ENCODE results near the gene ARPC2. TPM values are rescaled to one million over a fixed set of nuclear protein-coding genes. Genes with fewer than 3 reads are reported as not detected.

ARPC2 gene
- total and polyA plus RNA-seq, 3 experiments from 2014 or later = 575 to 970 (median 600) TPM

DNA sequence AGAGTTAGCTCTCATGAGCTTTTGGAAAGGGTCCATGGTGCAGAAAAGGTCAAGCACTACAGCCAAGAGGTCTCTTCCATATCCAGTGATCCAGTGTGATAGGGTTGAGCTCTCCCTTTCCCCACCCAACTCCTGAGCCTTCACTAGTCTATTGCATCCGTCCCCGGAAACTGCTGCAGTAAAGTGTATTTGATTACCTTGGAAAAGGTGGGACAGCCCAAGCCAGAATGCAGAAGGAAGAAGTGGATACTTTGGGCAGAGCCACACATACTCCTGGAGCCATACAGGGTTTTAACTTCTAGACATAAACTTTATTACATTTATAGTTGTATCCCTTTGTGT lies 56.9 kb downstream of the ARPC2 start:
- H3K27ac Mint-ChIP-seq = peak overlapping the region in 6 of 8 donors; percentile 32 to 88 (median 66)
- H3K9me3 ChIP-seq (ENCODE audit: low read length) = no peaks in the 10 kb centered on the region
- H3K36me3 ChIP-seq (ENCODE audit: insufficient read depth, low read length) = peaks cover 53% of the 10 kb centered on the region
- POLR2A ChIA-PET = interaction anchor here (0.7 to 4.8 kb wide), 4 partner anchors 10 to 82 kb away, joined by 3 to 41 read pairs (median 4); partner anchors contain the start of gene TMBIM1
- peaks cover 3 to 78% (median 18%) of the 10 kb centered on the region in 3 donors for H3K36me3 Mint-ChIP-seq
- no peak overlapping the region for H3K4me3 ChIP-seq (ENCODE audit: low read length)
- no peaks in the 10 kb centered on the region for H3K27me3 Mint-ChIP-seq
- no peak for DNase-seq
- CTCF ChIA-PET = interaction anchor here (0.8 to 8.4 kb wide), 12 partner anchors 10 to 132 kb away, joined by 3 to 144 read pairs (median 6); partner anchors contain the start of genes CATIP and TMBIM1
- no peaks in the 10 kb centered on the region for H3K9me3 Mint-ChIP-seq
- peaks cover 31% of the 10 kb centered on the region for H3K4me1 ChIP-seq (ENCODE audit: insufficient read depth, low read length)
- H3K27me3 ChIP-seq (ENCODE audit: insufficient read depth, low read length, poor library complexity, severe bottlenecking) = no peaks in the 10 kb centered on the region
- peaks cover 33 to 57% (median 34%) of the 10 kb centered on the region in 3 donors for H3K4me1 Mint-ChIP-seq
- H3K27ac ChIP-seq (ENCODE audit: low read depth, low read length) = no peak overlapping the region
- H3K4me3 Mint-ChIP-seq = peak overlapping the region in 1 of 7 donors; percentile 53

DNA sequence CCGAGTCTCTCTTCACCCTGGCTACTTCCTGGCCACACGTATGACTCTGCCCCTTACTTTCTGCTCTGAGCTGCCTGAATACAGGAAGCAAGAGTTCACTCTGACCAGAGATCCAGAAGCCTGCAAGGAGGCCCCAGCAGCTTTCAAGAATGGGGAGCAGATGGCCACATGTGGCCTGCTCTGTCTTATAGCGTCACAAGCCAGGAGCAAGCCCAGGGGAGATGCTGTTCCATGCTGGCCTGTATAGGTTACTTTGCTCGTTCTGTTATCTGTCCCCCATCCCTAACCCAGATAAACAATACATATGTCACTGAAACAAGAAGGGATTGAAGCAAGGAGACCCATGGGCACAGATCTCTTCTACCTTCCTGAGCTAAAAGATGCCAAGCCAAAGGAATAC lies 57.6 kb downstream of the ARPC2 start:
- no peak overlapping the region for H3K4me3 Mint-ChIP-seq
- Histone ChIP-seq H3K4me3 (ENCODE audit: low read length) (no peak overlapping the region), H3K9me3 (ENCODE audit: low read length) (no peaks in the 10 kb centered on the region), H3K27me3 (ENCODE audit: insufficient read depth, low read length, poor library complexity, severe bottlenecking) (no peaks in the 10 kb centered on the region), H3K36me3 (ENCODE audit: insufficient read depth, low read length) (peaks cover 58% of the 10 kb centered on the region), H3K27ac (ENCODE audit: low read depth, low read length) (no peak overlapping the region), H3K4me1 (ENCODE audit: insufficient read depth, low read length) (peaks cover 26% of the 10 kb centered on the region)
- POLR2A ChIA-PET = interaction anchor here (0.8 to 1.2 kb wide), 4 partner anchors 12 to 119 kb away, joined by 3 to 4 read pairs (median 3); no protein-coding TSS in a partner anchor
- CTCF ChIA-PET = interaction anchor here (1.0 to 8.4 kb wide), 10 partner anchors 10 to 573 kb away, joined by 3 to 144 read pairs (median 20); partner anchors contain the start of genes CATIP and TMBIM1
- H3K27ac Mint-ChIP-seq = peak overlapping the region in 6 of 8 donors; percentile 17 to 71 (median 55)
- DNase-seq = no peak
- no peaks in the 10 kb centered on the region for H3K9me3 Mint-ChIP-seq
- peaks cover 3 to 79% (median 19%) of the 10 kb centered on the region in 3 donors for H3K36me3 Mint-ChIP-seq
- H3K27me3 Mint-ChIP-seq = no peaks in the 10 kb centered on the region
- H3K4me1 Mint-ChIP-seq = peaks cover 27 to 53% (median 30%) of the 10 kb centered on the region in 3 donors

DNA sequence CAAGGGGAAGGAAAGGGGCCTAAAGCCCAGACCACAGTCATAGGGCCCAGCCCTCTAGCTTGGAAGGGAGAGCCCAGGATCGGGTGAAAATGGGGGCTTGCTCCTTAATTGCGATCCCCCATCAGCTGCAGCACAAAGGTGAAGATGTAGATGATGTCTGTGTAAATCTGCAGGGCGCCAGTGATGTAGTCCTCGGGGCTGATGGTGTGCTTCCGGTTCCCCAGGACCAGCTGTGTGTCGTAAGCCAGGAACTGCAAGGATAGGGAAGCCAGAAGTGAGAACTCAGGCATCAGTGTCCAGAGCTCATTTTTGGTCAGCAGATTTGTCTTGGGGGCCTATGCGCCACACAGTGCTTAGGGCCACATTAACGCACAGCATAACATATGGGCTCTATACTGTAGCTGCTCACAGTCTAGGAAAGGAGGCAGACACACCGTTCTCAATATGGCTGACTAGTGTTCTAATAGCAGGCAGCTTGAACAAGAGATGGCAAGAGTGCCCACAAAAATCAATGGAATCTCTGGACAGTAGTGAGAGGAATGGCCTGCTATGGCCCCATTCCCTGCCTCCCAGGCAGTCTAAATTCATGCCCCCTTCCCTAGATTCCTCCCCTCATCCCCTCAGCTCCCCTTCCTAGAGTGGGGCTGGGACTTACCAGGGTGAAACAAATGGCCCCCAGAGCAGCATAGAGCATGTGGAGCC lies 58.5 kb downstream of the ARPC2 start:
- H3K27ac ChIP-seq (ENCODE audit: low read depth, low read length) = no peak overlapping the region
- Mint-ChIP-seq H3K4me3 (peak overlapping the region in 1 of 7 donors; percentile 27), H3K27me3 (no peaks in the 10 kb centered on the region), H3K27ac (peak overlapping the region in 6 of 8 donors; percentile 4 to 75 (median 31)), H3K9me3 (no peaks in the 10 kb centered on the region), H3K4me1 (peaks cover 22 to 52% (median 30%) of the 10 kb centered on the region in 3 donors), H3K36me3 (peaks cover 3 to 79% (median 20%) of the 10 kb centered on the region in 3 donors)
- H3K27me3 ChIP-seq (ENCODE audit: insufficient read depth, low read length, poor library complexity, severe bottlenecking) = no peaks in the 10 kb centered on the region
- POLR2A ChIA-PET = interaction anchor here (0.7 to 1.2 kb wide), 6 partner anchors 9 to 247 kb away, joined by 3 to 5 read pairs (median 3); no protein-coding TSS in a partner anchor
- H3K4me3 ChIP-seq (ENCODE audit: low read length) = no peak overlapping the region
- DNase-seq = no peak
- CTCF ChIA-PET = interaction anchor here (1.0 to 8.4 kb wide), 9 partner anchors 9 to 572 kb away, joined by 3 to 144 read pairs (median 34); partner anchors contain the start of genes CATIP and TMBIM1
- H3K9me3 ChIP-seq (ENCODE audit: low read length) = no peaks in the 10 kb centered on the region
- H3K36me3 ChIP-seq (ENCODE audit: insufficient read depth, low read length) = peaks cover 68% of the 10 kb centered on the region
- H3K4me1 ChIP-seq (ENCODE audit: insufficient read depth, low read length) = peaks cover 26% of the 10 kb centered on the region

DNA sequence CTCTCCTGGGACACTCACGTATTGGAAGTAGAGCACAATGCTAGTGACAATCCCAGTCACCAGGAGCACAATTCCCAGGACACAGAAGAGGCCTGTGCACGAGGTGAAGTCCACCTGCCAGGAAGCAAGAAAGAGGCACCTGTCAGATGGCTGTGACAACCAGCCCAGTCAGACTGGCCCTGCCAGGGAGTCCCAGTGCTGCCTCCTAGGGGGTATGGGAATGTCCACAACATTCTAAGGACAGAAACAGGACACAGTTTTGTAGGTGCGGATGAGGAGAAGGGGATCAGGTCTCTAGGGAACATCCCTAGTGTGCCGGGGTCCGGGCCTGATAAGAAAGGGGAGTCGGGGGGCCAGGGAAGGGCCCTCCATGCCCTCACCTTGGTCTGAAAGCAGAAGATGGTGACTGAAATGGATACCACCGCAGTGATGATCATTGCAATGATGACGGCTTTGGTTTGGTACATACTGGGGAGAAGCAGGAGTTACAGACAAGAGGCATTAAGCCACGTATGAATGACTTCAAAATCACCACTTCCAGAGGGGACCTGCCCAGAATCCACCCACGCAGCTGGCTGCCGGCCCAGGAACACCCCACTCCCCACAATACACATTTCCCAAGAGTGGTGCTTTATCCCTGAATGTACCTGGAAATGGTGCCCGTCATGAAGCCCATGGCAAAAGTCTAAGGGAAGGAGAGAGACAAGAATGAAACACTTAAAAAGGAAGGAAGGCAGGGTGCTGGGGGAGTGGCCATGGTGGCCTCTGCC lies 60.2 kb downstream of the ARPC2 start:
- peaks cover 11 to 42% (median 19%) of the 10 kb centered on the region in 3 donors for H3K4me1 Mint-ChIP-seq
- no peak overlapping the region for H3K4me3 ChIP-seq (ENCODE audit: low read length)
- no peaks in the 10 kb centered on the region for H3K9me3 ChIP-seq (ENCODE audit: low read length)
- H3K4me1 ChIP-seq (ENCODE audit: insufficient read depth, low read length) = peaks cover 9% of the 10 kb centered on the region
- H3K27me3 Mint-ChIP-seq = no peaks in the 10 kb centered on the region
- H3K27ac Mint-ChIP-seq = peak overlapping the region in 6 of 8 donors; percentile 60 to 85 (median 78)
- H3K36me3 ChIP-seq (ENCODE audit: insufficient read depth, low read length) = peaks cover 82% of the 10 kb centered on the region
- DNase-seq = no peak
- H3K27ac ChIP-seq (ENCODE audit: low read depth, low read length) = no peak overlapping the region
- H3K4me3 Mint-ChIP-seq = no peak overlapping the region
- ChIA-PET CTCF (interaction anchor here (1.3 to 8.4 kb wide), 6 partner anchors 7 to 118 kb away, joined by 3 to 144 read pairs (median 72); partner anchors contain the start of genes CATIP and TMBIM1), POLR2A (no interaction called here)
- no peaks in the 10 kb centered on the region for H3K27me3 ChIP-seq (ENCODE audit: insufficient read depth, low read length, poor library complexity, severe bottlenecking)
- no peaks in the 10 kb centered on the region for H3K9me3 Mint-ChIP-seq
- H3K36me3 Mint-ChIP-seq = peaks cover 3 to 83% (median 22%) of the 10 kb centered on the region in 3 donors

DNA sequence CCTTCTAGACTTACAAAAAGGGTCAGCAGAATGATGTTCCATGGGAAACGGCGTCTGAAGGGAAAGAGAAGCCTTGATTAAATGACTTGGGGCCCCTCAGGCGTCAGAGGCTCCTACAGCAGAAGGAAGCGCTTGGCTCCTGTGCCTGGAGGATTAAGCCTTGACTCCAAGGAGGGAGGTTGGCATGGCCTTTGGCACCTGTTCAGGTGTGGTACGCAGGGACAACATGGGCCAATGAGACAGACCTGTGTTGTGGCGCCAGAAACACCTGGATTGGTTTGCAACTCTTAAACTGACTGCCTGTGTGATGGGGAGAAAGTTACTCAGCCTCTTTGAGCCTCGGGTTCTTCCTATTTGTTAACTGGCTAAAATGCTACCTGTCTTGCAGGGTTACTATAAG lies 60.9 kb downstream of the ARPC2 start:
- Histone ChIP-seq H3K4me1 (ENCODE audit: insufficient read depth, low read length) (peaks cover 3% of the 10 kb centered on the region), H3K9me3 (ENCODE audit: low read length) (no peaks in the 10 kb centered on the region), H3K4me3 (ENCODE audit: low read length) (no peak overlapping the region), H3K27me3 (ENCODE audit: insufficient read depth, low read length, poor library complexity, severe bottlenecking) (no peaks in the 10 kb centered on the region), H3K27ac (ENCODE audit: low read depth, low read length) (no peak overlapping the region), H3K36me3 (ENCODE audit: insufficient read depth, low read length) (peaks cover 84% of the 10 kb centered on the region)
- no peak for DNase-seq
- Mint-ChIP-seq H3K9me3 (no peaks in the 10 kb centered on the region), H3K4me3 (no peak overlapping the region), H3K4me1 (peaks cover 11 to 41% (median 17%) of the 10 kb centered on the region in 3 donors), H3K36me3 (peaks cover 3 to 83% (median 22%) of the 10 kb centered on the region in 3 donors), H3K27me3 (no peaks in the 10 kb centered on the region), H3K27ac (peak overlapping the region in 5 of 8 donors; percentile 12 to 90 (median 75))
- POLR2A ChIA-PET = no interaction called here
- CTCF ChIA-PET = interaction anchor here (2.2 kb wide), 1 partner anchor 13 kb away, joined by 8 read pairs; no protein-coding TSS in a partner anchor

DNA sequence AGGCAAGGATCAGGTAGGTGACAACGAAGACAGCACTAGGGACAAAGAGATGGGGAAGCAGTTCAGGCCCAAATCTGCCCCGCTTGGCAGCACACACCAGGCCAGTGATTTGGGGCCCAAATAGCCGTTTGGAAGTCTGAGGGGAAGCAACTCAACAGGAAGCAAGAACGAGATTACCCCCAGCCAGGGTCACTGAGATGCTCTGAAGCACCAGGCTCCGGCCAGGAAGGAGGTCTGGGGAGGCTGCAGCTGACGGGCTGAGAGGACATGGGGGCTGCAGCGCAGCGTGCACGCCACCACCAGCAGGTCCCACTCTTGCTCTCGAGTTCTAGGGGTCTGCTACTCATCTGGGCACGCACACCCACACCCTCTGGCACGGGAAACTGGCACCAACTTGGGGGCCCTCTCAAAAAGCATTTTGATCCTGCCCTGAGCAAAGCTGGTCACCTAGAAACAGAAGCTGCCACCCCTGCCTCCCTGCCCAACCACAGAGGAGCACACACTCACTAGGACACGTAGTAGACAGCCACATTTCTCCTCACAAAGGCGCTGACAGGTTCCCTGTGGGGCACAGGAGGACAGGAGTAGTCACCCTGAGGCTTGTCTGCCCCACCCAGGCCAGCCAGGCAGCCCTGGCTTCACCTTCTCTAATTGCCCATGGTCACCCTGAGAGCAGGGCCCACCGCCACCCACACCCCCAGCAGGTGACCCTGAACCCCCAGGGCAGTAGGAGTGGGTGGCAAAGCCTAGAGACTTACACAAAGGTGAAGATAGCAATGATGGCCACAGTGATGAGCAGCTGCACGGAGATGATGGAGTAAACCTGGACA lies 61.8 kb downstream of the ARPC2 start:
- ChIA-PET CTCF (interaction anchor here (1.0 to 2.2 kb wide), 2 partner anchors 12 to 77 kb away, joined by 4 to 8 read pairs; partner anchors contain the start of gene CATIP), POLR2A (no interaction called here)
- Mint-ChIP-seq H3K27ac (peak overlapping the region in 6 of 8 donors; percentile 63 to 90 (median 76)), H3K27me3 (no peaks in the 10 kb centered on the region), H3K36me3 (peaks cover 3 to 83% (median 22%) of the 10 kb centered on the region in 3 donors), H3K4me1 (peaks cover 16 to 44% (median 22%) of the 10 kb centered on the region in 3 donors), H3K4me3 (no peak overlapping the region), H3K9me3 (no peaks in the 10 kb centered on the region)
- Histone ChIP-seq H3K27me3 (ENCODE audit: insufficient read depth, low read length, poor library complexity, severe bottlenecking) (no peaks in the 10 kb centered on the region), H3K9me3 (ENCODE audit: low read length) (no peaks in the 10 kb centered on the region), H3K36me3 (ENCODE audit: insufficient read depth, low read length) (peaks cover 89% of the 10 kb centered on the region), H3K27ac (ENCODE audit: low read depth, low read length) (no peak overlapping the region), H3K4me1 (ENCODE audit: insufficient read depth, low read length) (peaks cover 10% of the 10 kb centered on the region), H3K4me3 (ENCODE audit: low read length) (no peak overlapping the region)
- DNase-seq = no peak

DNA sequence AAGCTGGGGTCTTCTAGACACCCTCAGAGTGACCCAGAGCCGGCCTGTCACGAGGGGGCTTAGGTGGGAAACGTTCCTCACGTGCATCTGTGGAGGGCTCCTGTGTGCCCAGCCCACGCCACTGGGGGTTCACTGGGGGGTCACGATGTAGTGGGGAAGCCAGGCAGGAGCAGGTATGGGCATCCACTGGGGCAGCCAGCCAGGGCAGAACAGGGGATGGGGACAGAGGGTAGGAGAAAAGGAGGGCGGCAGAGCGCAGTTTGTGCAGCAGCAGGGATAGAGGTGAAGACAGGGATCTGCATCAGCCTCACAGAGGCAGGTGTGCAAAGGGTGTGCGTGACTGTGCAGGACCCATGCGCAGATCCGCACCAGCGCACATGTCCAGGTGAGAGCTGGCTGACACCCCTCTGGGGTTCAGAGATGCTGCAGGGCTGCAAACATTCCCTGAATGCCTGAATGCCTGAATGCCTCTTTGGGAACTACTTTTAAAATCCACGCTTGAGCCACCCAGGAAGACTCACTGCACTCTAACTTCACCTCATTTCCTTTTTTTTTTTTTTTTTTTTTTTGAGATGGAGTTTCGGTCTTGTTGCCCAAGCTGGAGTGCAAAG lies 63.4 kb downstream of the ARPC2 start:
- H3K36me3 ChIP-seq (ENCODE audit: insufficient read depth, low read length) = peaks cover 73% of the 10 kb centered on the region
- no peak for DNase-seq
- Mint-ChIP-seq H3K27ac (peak overlapping the region in 7 of 8 donors; percentile 15 to 76 (median 67)), H3K4me3 (no peak overlapping the region), H3K36me3 (peaks cover 3 to 74% (median 15%) of the 10 kb centered on the region in 3 donors), H3K27me3 (no peaks in the 10 kb centered on the region), H3K4me1 (peaks cover 32 to 52% (median 35%) of the 10 kb centered on the region in 3 donors), H3K9me3 (no peaks in the 10 kb centered on the region)
- no peaks in the 10 kb centered on the region for H3K9me3 ChIP-seq (ENCODE audit: low read length)
- POLR2A ChIA-PET = interaction anchor here (0.7 kb wide), 1 partner anchor 12 kb away, joined by 3 read pairs; no protein-coding TSS in a partner anchor
- no peak overlapping the region for H3K27ac ChIP-seq (ENCODE audit: low read depth, low read length)
- no peaks in the 10 kb centered on the region for H3K27me3 ChIP-seq (ENCODE audit: insufficient read depth, low read length, poor library complexity, severe bottlenecking)
- H3K4me3 ChIP-seq (ENCODE audit: low read length) = no peak overlapping the region
- CTCF ChIA-PET = interaction anchor here (7.8 kb wide), 1 partner anchor 7 kb away, joined by 134 read pairs; the partner anchor contains the start of genes AAMP and PNKD
- peaks cover 26% of the 10 kb centered on the region for H3K4me1 ChIP-seq (ENCODE audit: insufficient read depth, low read length)

Measured in CD8-positive, alpha-beta memory T cell (primary cell).